GM23248 (cell line): Measurements from ENCODE around the gene INHBC. TPM values are rescaled to one million over a fixed set of nuclear protein-coding genes. Genes with fewer than 3 reads are reported as not detected.

Experiments
- DNase-seq: peaks from one replicate; pipeline ENCODE4 v3.0.0-alpha.2; 2015
- H2AFZ ChIP-seq: fragments of 200-600 bp; sonication (generic); 2 replicates; pipeline ENCODE4 v1.6.1; 2016; ENCODE audit warnings: antibody characterized with exemption
- H3F3A ChIP-seq: fragments of 200-600 bp; sonication (generic); 2 replicates; pipeline ENCODE4 v1.6.1; 2016; ENCODE audit warnings: mild to moderate bottlenecking, antibody characterized with exemption, mixed run types; ENCODE audit not compliant: insufficient read depth
- H3K27ac ChIP-seq: fragments of 200-600 bp; sonication (generic); 2 replicates; pipeline ENCODE4 v1.5.1; 2016; ENCODE audit warnings: mild to moderate bottlenecking
- H3K27me3 ChIP-seq: fragments of 200-600 bp; sonication (generic); replicated peaks from 2 replicates; pipeline ENCODE4 v1.6.1; 2016; ENCODE audit warnings: mild to moderate bottlenecking; ENCODE audit not compliant: insufficient read depth
- H3K36me3 ChIP-seq: fragments of 200-600 bp; sonication (generic); 2 replicates; pipeline ENCODE4 v1.6.1; 2016; ENCODE audit warnings: low read depth, mild to moderate bottlenecking
- H3K4me1 ChIP-seq: fragments of 200-600 bp; sonication (generic); 2 replicates; pipeline ENCODE4 v1.6.1; 2016; ENCODE audit warnings: mild to moderate bottlenecking; ENCODE audit not compliant: insufficient read depth
- H3K4me2 ChIP-seq: fragments of 200-600 bp; sonication (generic); one replicate; pipeline ENCODE4 v1.6.1; 2016; ENCODE audit warnings: mild to moderate bottlenecking; ENCODE audit not compliant: unreplicated experiment
- H3K4me3 ChIP-seq: fragments of 200-600 bp; sonication (generic); 2 replicates; pipeline ENCODE4 v1.5.1; 2016; ENCODE audit warnings: mild to moderate bottlenecking
- H3K79me2 ChIP-seq: fragments of 200-600 bp; sonication (generic); 2 replicates; pipeline ENCODE4 v1.6.1; 2016; ENCODE audit warnings: mild to moderate bottlenecking; ENCODE audit not compliant: insufficient read depth
- H3K9ac ChIP-seq: fragments of 200-600 bp; sonication (generic); 2 replicates; pipeline ENCODE4 v1.6.1; 2016; ENCODE audit warnings: mild to moderate bottlenecking
- H3K9me2 ChIP-seq: fragments of 200-600 bp; sonication (generic); 2 replicates; pipeline ENCODE4 v1.6.1; 2016; ENCODE audit warnings: mixed run types, mild to moderate bottlenecking, moderate library complexity; ENCODE audit not compliant: insufficient read depth
- H3K9me3 ChIP-seq: fragments of 200-600 bp; sonication (generic); one replicate; pipeline ENCODE4 v1.6.1; 2017; ENCODE audit warnings: low read depth
- H4K20me1 ChIP-seq: fragments of 200-600 bp; sonication (generic); 2 replicates; pipeline ENCODE4 v1.6.0; 2016; ENCODE audit not compliant: insufficient read depth
- EZH2 ChIP-seq: fragments of 200-600 bp; sonication (generic); IDR thresholded peaks from 2 replicates; pipeline ENCODE4 v1.6.1; 2018; ENCODE audit warnings: antibody characterized with exemption, mild to moderate bottlenecking; ENCODE audit not compliant: insufficient read depth, poor library complexity, severe bottlenecking
- EZH2phosphoT487 ChIP-seq: fragments of 200-600 bp; sonication (generic); IDR thresholded peaks from 2 replicates; pipeline ENCODE4 v1.6.1; 2018; ENCODE audit warnings: antibody characterized with exemption, moderate library complexity, mild to moderate bottlenecking, low read depth; ENCODE audit not compliant: insufficient read depth
- WGBS, 2 experiments: methylation state at CpG; one replicate each; pipeline ENCODE4 v1.1.6; 2015 to 2017; ENCODE audit warnings: low lambda C conversion rate in 2 of 2, low coverage in 1 of 2; ENCODE audit errors: missing lambda C conversion rate in 2 of 2; 5-methylcytosine and 5-hydroxymethylcytosine counted together
- in situ Hi-C: fragments of 300-500 bp; cut with MboI; formaldehyde crosslinking; loops from 2 replicates; pipeline ENCODE4 v1.15.0; 2020
- polyA plus RNA-seq: library from polyadenylated mRNA; unstranded; fragments of >200 nt; fragmentation: Nextera tagmentation; extraction: Ambion mirVana; gene quantifications from 2 replicates; pipeline ENCODE4 v1.2.1, GENCODE V29; 2016
- total RNA-seq: library from RNA; depleted of rRNA; stranded (reverse); fragments of >200 nt; shearing (Covaris generic); gene quantifications from 2 replicates; pipeline ENCODE4 v1.2.3, GENCODE V29; 2014; rRNA removed

INHBC gene, protein sequence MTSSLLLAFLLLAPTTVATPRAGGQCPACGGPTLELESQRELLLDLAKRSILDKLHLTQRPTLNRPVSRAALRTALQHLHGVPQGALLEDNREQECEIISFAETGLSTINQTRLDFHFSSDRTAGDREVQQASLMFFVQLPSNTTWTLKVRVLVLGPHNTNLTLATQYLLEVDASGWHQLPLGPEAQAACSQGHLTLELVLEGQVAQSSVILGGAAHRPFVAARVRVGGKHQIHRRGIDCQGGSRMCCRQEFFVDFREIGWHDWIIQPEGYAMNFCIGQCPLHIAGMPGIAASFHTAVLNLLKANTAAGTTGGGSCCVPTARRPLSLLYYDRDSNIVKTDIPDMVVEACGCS
- total RNA-seq (not detected in 2 replicates), polyA plus RNA-seq (0.09 TPM in 1 of 2 replicates, not detected in the other)

DNA sequence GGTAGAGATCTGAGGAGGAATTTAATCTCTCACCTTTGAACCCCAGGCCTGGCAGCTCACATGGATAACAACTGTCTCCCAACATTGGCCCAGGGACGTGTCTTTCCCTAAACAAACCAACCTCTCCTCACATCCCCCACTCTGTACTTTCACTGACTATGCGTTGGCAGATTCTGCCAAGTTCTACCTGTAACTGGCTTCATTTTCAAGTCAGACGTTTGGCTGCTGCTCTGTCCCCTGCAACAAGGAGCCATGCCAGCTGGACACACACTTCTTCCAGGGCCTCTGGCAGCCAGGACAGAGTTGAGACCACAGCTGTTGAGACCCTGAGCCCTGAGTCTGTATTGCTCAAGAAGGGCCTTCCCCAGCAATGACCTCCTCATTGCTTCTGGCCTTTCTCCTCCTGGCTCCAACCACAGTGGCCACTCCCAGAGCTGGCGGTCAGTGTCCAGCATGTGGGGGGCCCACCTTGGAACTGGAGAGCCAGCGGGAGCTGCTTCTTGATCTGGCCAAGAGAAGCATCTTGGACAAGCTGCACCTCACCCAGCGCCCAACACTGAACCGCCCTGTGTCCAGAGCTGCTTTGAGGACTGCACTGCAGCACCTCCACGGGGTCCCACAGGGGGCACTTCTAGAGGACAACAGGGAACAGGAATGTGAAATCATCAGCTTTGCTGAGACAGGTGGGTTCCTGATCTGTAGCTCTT lies at the start of gene INHBC:
INHBC (plus strand) TSS at position 268 of the 707 bp plus-strand sequence; CDS start at position 371, 103 bp downstream.
- in situ Hi-C loops, result no loop called here
- H3K9me2 ChIP-seq, result no peaks in the 10 kb centered on the region

DNA sequence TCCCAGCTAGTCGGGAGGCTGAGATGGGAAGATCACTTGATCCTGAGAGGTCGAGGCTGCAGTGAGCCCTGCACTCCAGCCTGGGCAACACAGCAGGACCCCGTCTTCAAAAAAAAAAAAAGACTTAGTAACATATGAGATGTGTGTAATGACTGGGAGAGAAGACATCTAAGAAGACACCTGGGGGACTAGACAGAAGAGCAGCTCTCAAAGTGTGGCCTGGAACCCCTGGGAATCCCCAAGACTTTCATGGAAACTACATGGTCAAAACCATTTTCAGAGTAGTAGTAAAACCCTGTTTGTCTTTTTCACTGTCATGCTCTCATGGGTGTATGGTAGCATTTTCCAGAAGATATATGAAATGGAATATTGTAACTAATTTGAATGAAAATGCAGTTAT lies 49.0 kb upstream of the INHBC start:
- Histone ChIP-seq H3K4me2 (no peak overlapping the region), H3K4me3 (no peak overlapping the region), H4K20me1 (no peaks in the 10 kb centered on the region), H3K9me2 (no peaks in the 10 kb centered on the region), H3F3A (peaks cover 26% of the 10 kb centered on the region), H3K79me2 (peaks cover 37% of the 10 kb centered on the region), H3K4me1 (peaks cover 25% of the 10 kb centered on the region), H2AFZ (no peak overlapping the region), H3K9me3 (no peaks in the 10 kb centered on the region), H3K36me3 (no peaks in the 10 kb centered on the region), H3K9ac (no peak overlapping the region), H3K27me3 (no peaks in the 10 kb centered on the region), H3K27ac (no peak overlapping the region)
- in situ Hi-C loops, result no loop called here
- TF ChIP-seq EZH2, result no peak
- no peak for TF ChIP-seq EZH2phosphoT487
- DNase-seq, result no peak
- 81 to 91% methylated on average over 3 of the region's 3 CpGs for WGBS, 2 experiments

More for the DNA sequence above, at the start of gene INHBC:
- no peak for DNase-seq
- TF ChIP-seq EZH2phosphoT487 (no peak), EZH2 (no peak)
- Histone ChIP-seq H3K79me2 (peaks cover 6% of the 10 kb centered on the region), H3K27ac (no peak within 1 kb of the TSS), H3K4me3 (no peak within 1 kb of the TSS), H4K20me1 (no peaks in the 10 kb centered on the region), H3K4me2 (no peak within 1 kb of the TSS), H3K27me3 (no peaks in the 10 kb centered on the region), H3F3A (peaks cover 11% of the 10 kb centered on the region), H2AFZ (no peak within 1 kb of the TSS), H3K36me3 (no peaks in the 10 kb centered on the region), H3K4me1 (peaks cover 4% of the 10 kb centered on the region; the same call in 1 of the 2 replicates), H3K9me3 (no peaks in the 10 kb centered on the region), H3K9ac (no peak within 1 kb of the TSS)
- WGBS, 2 experiments, result 80% methylated on average over 8 of the region's 8 CpGs

DNA sequence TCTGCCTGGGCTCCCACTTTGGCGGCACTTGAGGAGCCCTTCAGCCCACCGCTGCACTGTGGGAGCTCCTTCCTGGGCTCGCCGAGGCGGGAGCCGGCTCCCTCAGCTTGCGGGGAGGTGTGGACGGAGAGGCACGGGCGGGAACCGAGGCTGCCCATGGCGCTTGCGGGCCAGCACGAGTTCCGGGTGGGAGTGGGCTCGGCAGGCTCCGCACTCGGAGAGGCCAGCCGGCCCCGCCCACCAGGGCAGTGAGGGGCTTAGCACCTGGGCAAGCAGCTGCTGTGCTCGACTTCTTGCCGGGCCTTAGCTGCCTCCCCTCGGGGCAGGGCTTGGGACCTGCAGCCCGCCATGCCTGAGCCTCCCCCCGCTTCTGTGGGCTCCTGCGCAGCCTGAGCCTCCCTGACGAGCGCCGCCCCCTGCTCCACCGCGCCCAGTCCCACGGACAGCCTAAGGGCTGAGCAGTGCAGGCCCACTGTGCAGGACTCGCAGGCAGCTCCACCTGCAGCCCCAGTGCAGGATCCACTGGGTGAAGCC lies 48.3 kb upstream of the INHBC start:
- H3K9ac ChIP-seq, result no peak overlapping the region
- no peak overlapping the region for H2AFZ ChIP-seq
- H3K4me2 ChIP-seq, result no peak overlapping the region
- H3K4me3 ChIP-seq, result no peak overlapping the region
- no peak for DNase-seq
- H3F3A ChIP-seq, result peaks cover 27% of the 10 kb centered on the region
- H3K4me1 ChIP-seq, result peaks cover 25% of the 10 kb centered on the region
- in situ Hi-C loops, result no loop called here
- TF ChIP-seq EZH2, result no peak
- no peak for TF ChIP-seq EZH2phosphoT487
- no peaks in the 10 kb centered on the region for H3K27me3 ChIP-seq
- H4K20me1 ChIP-seq, result no peaks in the 10 kb centered on the region
- WGBS, 2 experiments, result 92% methylated on average over 23 to 31 of the region's 33 CpGs
- H3K36me3 ChIP-seq, result no peaks in the 10 kb centered on the region
- H3K79me2 ChIP-seq, result peaks cover 38% of the 10 kb centered on the region
- H3K9me3 ChIP-seq, result no peaks in the 10 kb centered on the region
- no peaks in the 10 kb centered on the region for H3K9me2 ChIP-seq
- no peak overlapping the region for H3K27ac ChIP-seq

DNA sequence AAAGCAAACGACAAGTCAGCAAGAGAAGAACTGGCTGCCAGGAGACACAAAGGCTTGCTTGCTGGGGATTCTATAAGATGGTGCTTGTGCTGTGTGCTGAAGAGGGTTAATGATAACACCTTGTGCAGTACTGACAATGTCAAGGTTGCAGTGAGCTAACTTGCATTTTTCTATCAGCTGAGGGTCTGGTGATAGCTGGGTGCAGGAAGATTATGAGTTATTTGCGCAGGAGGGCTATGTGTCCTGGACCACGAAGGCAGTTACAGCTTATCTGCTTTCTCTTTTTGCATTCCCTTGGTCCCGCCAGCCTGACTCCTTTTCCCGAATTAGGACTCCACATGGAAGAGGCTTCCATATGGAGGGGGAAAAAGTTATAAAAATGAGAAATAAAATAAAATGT lies 46.2 kb upstream of the INHBC start:
- 0 out of 2 replicates have a peak, but pooled peaks cover 4% of the 10 kb centered on the region for H3K36me3 ChIP-seq
- H3K27ac ChIP-seq, result peak overlapping the region; percentile 76
- H3K4me1 ChIP-seq, result peaks cover 25% of the 10 kb centered on the region
- H3K9me2 ChIP-seq, result no peaks in the 10 kb centered on the region
- no peak overlapping the region for H3K4me3 ChIP-seq
- no peak for TF ChIP-seq EZH2phosphoT487
- TF ChIP-seq EZH2, result no peak
- no peaks in the 10 kb centered on the region for H3K27me3 ChIP-seq
- peak overlapping the region; percentile 69 for H3K4me2 ChIP-seq
- no peak for DNase-seq
- H3K79me2 ChIP-seq, result peaks cover 52% of the 10 kb centered on the region
- WGBS, 2 experiments, result 97% methylated on average over 5 of the region's 5 CpGs
- H3F3A ChIP-seq, result peaks cover 27% of the 10 kb centered on the region
- no peak overlapping the region for H2AFZ ChIP-seq
- no peaks in the 10 kb centered on the region for H3K9me3 ChIP-seq
- no peaks in the 10 kb centered on the region for H4K20me1 ChIP-seq
- in situ Hi-C loops, result no loop called here
- H3K9ac ChIP-seq, result peak overlapping the region; percentile 23; the same call in 1 of the 2 replicates
